Hindlimb muscle (tissue), 1 donor: ENCODE data around the gene RFNG. TPM values are rescaled to one million over a fixed set of nuclear protein-coding genes. Genes with fewer than 3 reads are reported as not detected.

Experiments
- DNase-seq: peaks from one replicate; pipeline ENCODE4 v3.0.0-alpha.2; 2013
- polyA plus RNA-seq: library from polyadenylated mRNA; unstranded; fragments of 120-200 nt; gene quantifications from one replicate; pipeline ENCODE4 v1.2.1, GENCODE V29; 2013; ENCODE audit not compliant: insufficient read length

Gene RFNG
- polyA plus RNA-seq, 1 donor = 34.8 TPM

- no peak for DNase-seq
These were observed 51.4 kb downstream of the RFNG start for GRCh38 chr17:81999976-82000802.

- DNase-seq = no peak
These were observed 52.0 kb downstream of the RFNG start for GRCh38 chr17:81999587-81999975.

GRCh38 chr17:81998691-81999438, 52.7 kb downstream of the RFNG start:
- no peak for DNase-seq

GRCh38 chr17:81998212-81998611, 53.4 kb downstream of the RFNG start:
- no peak for DNase-seq

Other genes starting within 250 kb of the RFNG start
- gene GCGR, start 247.7 kb downstream of the RFNG start, polyA plus RNA-seq = not detected
- gene MCRIP1, start 218.5 kb downstream of the RFNG start, polyA plus RNA-seq = 135 TPM
- gene PPP1R27, start 216.8 kb downstream of the RFNG start, polyA plus RNA-seq = 52.6 TPM
- gene P4HB, start 191.3 kb downstream of the RFNG start, polyA plus RNA-seq = 366 TPM
- gene ARHGDIA, start 180.5 kb downstream of the RFNG start, polyA plus RNA-seq = 166 TPM
- gene ALYREF, start 160.2 kb downstream of the RFNG start, polyA plus RNA-seq = 57.6 TPM
- 116 TPM for gene ANAPC11, start 160.1 kb downstream of the RFNG start, polyA plus RNA-seq
- gene NPB, start 149.6 kb downstream of the RFNG start, polyA plus RNA-seq = 0.96 TPM
- 11.5 TPM for gene PCYT2, start 140.4 kb downstream of the RFNG start, polyA plus RNA-seq
- gene SIRT7, start 133.6 kb downstream of the RFNG start, polyA plus RNA-seq = 9.3 TPM
- 16.3 TPM for gene MAFG, start 124.1 kb downstream of the RFNG start, polyA plus RNA-seq
- gene PYCR1, start 114.5 kb downstream of the RFNG start, polyA plus RNA-seq = 56.7 TPM
- gene MYADML2, start 104.6 kb downstream of the RFNG start, polyA plus RNA-seq = 25.0 TPM
- gene NOTUM, start 90.6 kb downstream of the RFNG start, polyA plus RNA-seq = 4.4 TPM
- gene ASPSCR1, start 74.2 kb downstream of the RFNG start, polyA plus RNA-seq = 30.0 TPM
- 36.0 TPM for gene CENPX, start 28.9 kb downstream of the RFNG start, polyA plus RNA-seq
- 10.6 TPM for gene LRRC45, start 28.5 kb downstream of the RFNG start, polyA plus RNA-seq
- gene RAC3, start 20.1 kb downstream of the RFNG start, polyA plus RNA-seq = 7.1 TPM
- 31.5 TPM for gene DCXR, start 14.1 kb downstream of the RFNG start, polyA plus RNA-seq
- 84.4 TPM for gene GPS1, start 87 bp upstream of the RFNG start, polyA plus RNA-seq
- 63.4 TPM for gene DUS1L, start 14.0 kb upstream of the RFNG start, polyA plus RNA-seq
- gene FASN, start 46.4 kb upstream of the RFNG start, polyA plus RNA-seq = 34.7 TPM
- 29.9 TPM for gene CCDC57, start 161.0 kb upstream of the RFNG start, polyA plus RNA-seq
- gene SLC16A3, start 177.2 kb upstream of the RFNG start, polyA plus RNA-seq = 34.8 TPM
- 81.9 TPM for gene CSNK1D, start 221.9 kb upstream of the RFNG start, polyA plus RNA-seq